WTC11 (cell line): ENCODE data around the gene TEN1. TPM values are rescaled to one million over a fixed set of nuclear protein-coding genes. Genes with fewer than 3 reads are reported as not detected.

Experiments
- ATAC-seq: fragments of 200-7000 bp; cut with Tn5 transposase; 2 replicates; pipeline ENCODE4 v1.10.0; 2021; ENCODE audit warnings: mild to moderate bottlenecking, moderate library complexity
- CTCF ChIA-PET: fragments of 300-600 bp; sonication (Branson Sonifier 250); formaldehyde crosslinking; loops from one replicate; lab custom pipeline; 2021; ENCODE audit warnings: antibody characterized with exemption; lab: Charles Lee
- POLR2A ChIA-PET: fragments of 350-600 bp; sonication (Branson Sonifier 250); formaldehyde crosslinking; loops from one replicate; lab custom pipeline; 2021; ENCODE audit warnings: antibody characterized with exemption; lab: Charles Lee
- DNase-seq: peaks from one replicate; pipeline ENCODE4 v3.0.0; 2021; ENCODE audit warnings: low spot score
- H3K27ac Mint-ChIP-seq: 2 replicates; pipeline ENCODE4 v1.8.0; 2021; ENCODE audit warnings: mixed read lengths
- H3K27me3 Mint-ChIP-seq: 2 replicates; pipeline ENCODE4 v1.8.0; 2021; ENCODE audit warnings: low read depth, mild to moderate bottlenecking, moderate library complexity, mixed read lengths
- H3K36me3 Mint-ChIP-seq: 2 replicates; pipeline ENCODE4 v1.8.0; 2021; ENCODE audit warnings: mixed read lengths
- H3K4me1 Mint-ChIP-seq: 2 replicates; pipeline ENCODE4 v1.8.0; 2022; ENCODE audit warnings: mixed read lengths
- H3K4me3 Mint-ChIP-seq: 2 replicates; pipeline ENCODE4 v1.8.0; 2021; ENCODE audit warnings: mild to moderate bottlenecking, moderate library complexity, mixed read lengths
- H3K9me3 Mint-ChIP-seq: 2 replicates; pipeline ENCODE4 v1.8.0; 2021; ENCODE audit warnings: mixed read lengths
- ATF1 ChIP-seq: sonication (generic); formaldehyde crosslinking; IDR thresholded peaks from 2 replicates; pipeline ENCODE4 v1.8.1; 2023; ENCODE audit warnings: mild to moderate bottlenecking, moderate library complexity, missing genetic modification reagents
- CREB1 ChIP-seq: sonication (generic); formaldehyde crosslinking; IDR thresholded peaks from 2 replicates; pipeline ENCODE4 v1.8.0; 2023; ENCODE audit warnings: mild to moderate bottlenecking, missing genetic modification reagents
- CTCF ChIP-seq: fragments of 200-600 bp; IDR thresholded peaks from 2 replicates; pipeline ENCODE4 v1.8.0; 2022; ENCODE audit warnings: antibody characterized with exemption
- E2F4 ChIP-seq: sonication (generic); formaldehyde crosslinking; IDR thresholded peaks from 2 replicates; pipeline ENCODE4 v1.8.1; 2022; ENCODE audit warnings: low read depth, mild to moderate bottlenecking, moderate library complexity, missing genetic modification reagents, borderline replicate concordance
- ERG ChIP-seq: fragments of 250-450 bp; sonication (Bioruptor Pico); IDR thresholded peaks from 2 replicates; pipeline ENCODE4 v1.8.0; 2021; ENCODE audit warnings: mild to moderate bottlenecking
- FOXP1 ChIP-seq: sonication (generic); formaldehyde crosslinking; IDR thresholded peaks from 2 replicates; pipeline ENCODE4 v1.8.0; 2022; ENCODE audit warnings: missing genetic modification reagents, mild to moderate bottlenecking, moderate library complexity, borderline replicate concordance
- HMGXB4 ChIP-seq: sonication (generic); formaldehyde crosslinking; IDR thresholded peaks from 2 replicates; pipeline ENCODE4 v1.8.1; 2023; ENCODE audit warnings: mild to moderate bottlenecking, moderate library complexity, missing genetic modification reagents
- JUN ChIP-seq: sonication (generic); formaldehyde crosslinking; IDR thresholded peaks from 2 replicates; pipeline ENCODE4 v1.8.0; 2023; ENCODE audit warnings: mild to moderate bottlenecking, missing genetic modification reagents
- MXD4 ChIP-seq: fragments of 250-450 bp; sonication (Bioruptor Pico); IDR thresholded peaks from 2 replicates; pipeline ENCODE4 v1.8.0; 2021; ENCODE audit warnings: mild to moderate bottlenecking, moderate library complexity, borderline replicate concordance
- NFE2L1 ChIP-seq: sonication (generic); formaldehyde crosslinking; IDR thresholded peaks from 2 replicates; pipeline ENCODE4 v1.8.1; 2023; ENCODE audit warnings: missing genetic modification reagents
- NR3C1 ChIP-seq: sonication (generic); formaldehyde crosslinking; conservative IDR thresholded peaks from 2 replicates; pipeline ENCODE4 v1.8.1; 2023; ENCODE audit warnings: low read depth, mild to moderate bottlenecking, missing genetic modification reagents
- RELA ChIP-seq: sonication (generic); formaldehyde crosslinking; IDR thresholded peaks from 2 replicates; pipeline ENCODE4 v1.8.1; 2022; ENCODE audit warnings: missing genetic modification reagents, mild to moderate bottlenecking, borderline replicate concordance
- TP53 ChIP-seq: sonication (generic); formaldehyde crosslinking; IDR thresholded peaks from 2 replicates; pipeline ENCODE4 v1.8.1; 2023; ENCODE audit warnings: mild to moderate bottlenecking, missing genetic modification reagents
- ZBTB43 ChIP-seq: sonication (generic); formaldehyde crosslinking; IDR thresholded peaks from 2 replicates; pipeline ENCODE4 v1.8.1; 2023; ENCODE audit warnings: mild to moderate bottlenecking, missing genetic modification reagents
- ZMAT4 ChIP-seq: fragments of 250-450 bp; sonication (Bioruptor Pico); IDR thresholded peaks from 2 replicates; pipeline ENCODE4 v1.9.0; 2021; ENCODE audit warnings: mild to moderate bottlenecking
- ZNF138 ChIP-seq: sonication (generic); formaldehyde crosslinking; conservative IDR thresholded peaks from 2 replicates; pipeline ENCODE4 v1.8.1; 2022; ENCODE audit warnings: mild to moderate bottlenecking, moderate library complexity, missing genetic modification reagents
- ZNF396 ChIP-seq: fragments of 250-450 bp; sonication (Bioruptor Pico); IDR thresholded peaks from 2 replicates; pipeline ENCODE4 v1.8.0; 2021; ENCODE audit warnings: mild to moderate bottlenecking, moderate library complexity, borderline replicate concordance
- ZNF671 ChIP-seq: fragments of 250-450 bp; sonication (Bioruptor Pico); IDR thresholded peaks from 2 replicates; pipeline ENCODE4 v1.8.0; 2021; ENCODE audit warnings: mild to moderate bottlenecking
- total RNA-seq: library from RNA; stranded (reverse); gene quantifications from 3 replicates; pipeline ENCODE4 v1.2.3, GENCODE V29; 2021
- TF ChIP-seq, protein P1 (sequence below): fragments of 250-450 bp; sonication (Bioruptor Pico); IDR thresholded peaks from 2 replicates; pipeline ENCODE4 v1.9.0; 2021; ENCODE audit warnings: mild to moderate bottlenecking, borderline replicate concordance
- TF ChIP-seq, protein P2 (sequence below): sonication (generic); formaldehyde crosslinking; IDR thresholded peaks from 2 replicates; pipeline ENCODE4 v1.8.0; 2022; ENCODE audit warnings: mild to moderate bottlenecking, missing genetic modification reagents

The TEN1 gene
- total RNA-seq, 1 experiment from 2014 or later: 15.6 TPM

DNA sequence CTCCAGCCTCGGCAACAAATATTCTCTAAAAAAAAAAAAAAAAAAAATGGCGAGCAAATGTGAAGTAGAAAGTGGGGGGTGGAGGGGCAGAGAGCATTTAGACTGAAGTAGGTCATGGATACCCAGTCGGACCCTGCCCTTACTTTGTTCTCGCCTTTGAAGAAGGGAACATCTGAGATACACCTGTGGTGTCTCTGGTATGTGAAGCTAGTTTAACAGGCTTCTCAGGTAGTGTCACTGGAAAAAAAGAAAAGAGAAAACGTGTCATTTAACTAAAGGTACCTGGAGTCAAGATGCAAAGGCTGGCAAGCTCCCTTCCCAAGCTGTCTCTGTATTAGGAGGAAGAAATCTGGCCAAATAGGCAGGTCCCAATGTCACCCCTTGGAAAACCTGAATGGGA, 46.2 kb upstream of the TEN1 start (continued):
- TF ChIP-seq E2F4: no peak

- no peak overlapping the region for H3K4me3 Mint-ChIP-seq
- H3K4me1 Mint-ChIP-seq: no peaks in the 10 kb centered on the region
- POLR2A ChIA-PET: no interaction called here
- H3K27ac Mint-ChIP-seq: no peak overlapping the region
- TF ChIP-seq ERG (CRISPR knock-in tag): no peak
- no peak for TF ChIP-seq MXD4 (CRISPR knock-in tag)
- no peak for TF ChIP-seq JUN (CRISPR knock-in tag)
- TF ChIP-seq, protein P1, sequence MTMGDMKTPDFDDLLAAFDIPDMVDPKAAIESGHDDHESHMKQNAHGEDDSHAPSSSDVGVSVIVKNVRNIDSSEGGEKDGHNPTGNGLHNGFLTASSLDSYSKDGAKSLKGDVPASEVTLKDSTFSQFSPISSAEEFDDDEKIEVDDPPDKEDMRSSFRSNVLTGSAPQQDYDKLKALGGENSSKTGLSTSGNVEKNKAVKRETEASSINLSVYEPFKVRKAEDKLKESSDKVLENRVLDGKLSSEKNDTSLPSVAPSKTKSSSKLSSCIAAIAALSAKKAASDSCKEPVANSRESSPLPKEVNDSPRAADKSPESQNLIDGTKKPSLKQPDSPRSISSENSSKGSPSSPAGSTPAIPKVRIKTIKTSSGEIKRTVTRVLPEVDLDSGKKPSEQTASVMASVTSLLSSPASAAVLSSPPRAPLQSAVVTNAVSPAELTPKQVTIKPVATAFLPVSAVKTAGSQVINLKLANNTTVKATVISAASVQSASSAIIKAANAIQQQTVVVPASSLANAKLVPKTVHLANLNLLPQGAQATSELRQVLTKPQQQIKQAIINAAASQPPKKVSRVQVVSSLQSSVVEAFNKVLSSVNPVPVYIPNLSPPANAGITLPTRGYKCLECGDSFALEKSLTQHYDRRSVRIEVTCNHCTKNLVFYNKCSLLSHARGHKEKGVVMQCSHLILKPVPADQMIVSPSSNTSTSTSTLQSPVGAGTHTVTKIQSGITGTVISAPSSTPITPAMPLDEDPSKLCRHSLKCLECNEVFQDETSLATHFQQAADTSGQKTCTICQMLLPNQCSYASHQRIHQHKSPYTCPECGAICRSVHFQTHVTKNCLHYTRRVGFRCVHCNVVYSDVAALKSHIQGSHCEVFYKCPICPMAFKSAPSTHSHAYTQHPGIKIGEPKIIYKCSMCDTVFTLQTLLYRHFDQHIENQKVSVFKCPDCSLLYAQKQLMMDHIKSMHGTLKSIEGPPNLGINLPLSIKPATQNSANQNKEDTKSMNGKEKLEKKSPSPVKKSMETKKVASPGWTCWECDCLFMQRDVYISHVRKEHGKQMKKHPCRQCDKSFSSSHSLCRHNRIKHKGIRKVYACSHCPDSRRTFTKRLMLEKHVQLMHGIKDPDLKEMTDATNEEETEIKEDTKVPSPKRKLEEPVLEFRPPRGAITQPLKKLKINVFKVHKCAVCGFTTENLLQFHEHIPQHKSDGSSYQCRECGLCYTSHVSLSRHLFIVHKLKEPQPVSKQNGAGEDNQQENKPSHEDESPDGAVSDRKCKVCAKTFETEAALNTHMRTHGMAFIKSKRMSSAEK (CRISPR knock-in tag): no peak
- TF ChIP-seq ATF1 (CRISPR knock-in tag): no peak
- no peak for TF ChIP-seq ZNF671 (CRISPR knock-in tag)
- TF ChIP-seq FOXP1 (CRISPR knock-in tag): no peak
- TF ChIP-seq E2F4: no peak
- TF ChIP-seq NR3C1 (CRISPR knock-in tag): no peak
- TF ChIP-seq CREB1 (CRISPR knock-in tag): no peak
- no peak for TF ChIP-seq ZBTB43
- TF ChIP-seq HMGXB4 (CRISPR knock-in tag): no peak
- no peak for TF ChIP-seq ZMAT4 (CRISPR knock-in tag)
- no peak for TF ChIP-seq NFE2L1 (CRISPR knock-in tag)
- no peak for TF ChIP-seq RELA (CRISPR knock-in tag)
- no peak for TF ChIP-seq ZNF138 (CRISPR knock-in tag)
- no peak for TF ChIP-seq TP53 (CRISPR knock-in tag)
- no peak for TF ChIP-seq ZNF396 (CRISPR knock-in tag)
- TF ChIP-seq, protein P2, sequence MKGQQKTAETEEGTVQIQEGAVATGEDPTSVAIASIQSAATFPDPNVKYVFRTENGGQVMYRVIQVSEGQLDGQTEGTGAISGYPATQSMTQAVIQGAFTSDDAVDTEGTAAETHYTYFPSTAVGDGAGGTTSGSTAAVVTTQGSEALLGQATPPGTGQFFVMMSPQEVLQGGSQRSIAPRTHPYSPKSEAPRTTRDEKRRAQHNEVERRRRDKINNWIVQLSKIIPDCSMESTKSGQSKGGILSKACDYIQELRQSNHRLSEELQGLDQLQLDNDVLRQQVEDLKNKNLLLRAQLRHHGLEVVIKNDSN (CRISPR knock-in tag): no peak
- no peak for TF ChIP-seq CTCF
- TF ChIP-seq, all 79 proteins: peak for 0
- no peaks in the 10 kb centered on the region for H3K27me3 Mint-ChIP-seq
- CTCF ChIA-PET: interaction anchor here (0.6 to 0.8 kb wide), 2 partner anchors 8 to 66 kb away, joined by 3 read pairs; no protein-coding TSS in a partner anchor
- ATAC-seq: no peak
- no peak for DNase-seq
- no peaks in the 10 kb centered on the region for H3K9me3 Mint-ChIP-seq
- H3K36me3 Mint-ChIP-seq: no peaks in the 10 kb centered on the region; the same call in 1 of the 2 replicates
These were observed 45.2 kb upstream of the TEN1 start for GRCh38 chr17:75933808-75934207.
